Testis (tissue), 2 donors: ENCODE results near the gene AGBL4.

ENCODE experiments used
- POLR2A ChIP-seq: fragments of 450-650 bp; IDR thresholded peaks from one replicate; pipeline ENCODE4 v1.6.1; 2017; ENCODE audit warnings: antibody characterized with exemption, mild to moderate bottlenecking, moderate library complexity
- TF ChIP-seq, protein P1 (sequence below), 3 experiments: fragments of 450-650 bp in 2 of 3; fragments of 200-600 bp in 1 of 3; sonication (generic) in 1 of 3; IDR thresholded peaks; one replicate each; pipeline ENCODE4 v1.5.1; 2016 to 2019; ENCODE audit warnings: antibody characterized with exemption in 3 of 3, mild to moderate bottlenecking in 2 of 3, moderate library complexity in 1 of 3

DNA sequence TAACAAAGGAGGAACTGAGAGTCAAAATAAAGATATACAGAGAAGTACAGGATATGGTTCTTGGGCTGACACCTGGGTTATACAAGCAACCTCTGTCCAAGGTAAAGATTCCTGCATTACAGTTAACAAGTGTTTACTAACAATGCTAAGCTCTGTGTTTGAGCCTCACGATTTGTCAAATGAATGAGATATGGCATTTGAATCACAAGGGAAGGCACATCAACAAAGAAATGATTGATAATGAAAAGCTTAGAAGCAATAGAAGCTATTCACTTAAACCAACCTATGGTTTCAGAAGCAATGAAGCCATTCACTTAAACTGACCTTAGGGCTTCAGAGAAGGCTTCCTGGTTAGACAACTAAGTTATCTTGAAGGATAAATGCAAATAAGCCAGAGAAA, 199.5 kb downstream of the AGBL4 start:
- TF ChIP-seq, protein P1, sequence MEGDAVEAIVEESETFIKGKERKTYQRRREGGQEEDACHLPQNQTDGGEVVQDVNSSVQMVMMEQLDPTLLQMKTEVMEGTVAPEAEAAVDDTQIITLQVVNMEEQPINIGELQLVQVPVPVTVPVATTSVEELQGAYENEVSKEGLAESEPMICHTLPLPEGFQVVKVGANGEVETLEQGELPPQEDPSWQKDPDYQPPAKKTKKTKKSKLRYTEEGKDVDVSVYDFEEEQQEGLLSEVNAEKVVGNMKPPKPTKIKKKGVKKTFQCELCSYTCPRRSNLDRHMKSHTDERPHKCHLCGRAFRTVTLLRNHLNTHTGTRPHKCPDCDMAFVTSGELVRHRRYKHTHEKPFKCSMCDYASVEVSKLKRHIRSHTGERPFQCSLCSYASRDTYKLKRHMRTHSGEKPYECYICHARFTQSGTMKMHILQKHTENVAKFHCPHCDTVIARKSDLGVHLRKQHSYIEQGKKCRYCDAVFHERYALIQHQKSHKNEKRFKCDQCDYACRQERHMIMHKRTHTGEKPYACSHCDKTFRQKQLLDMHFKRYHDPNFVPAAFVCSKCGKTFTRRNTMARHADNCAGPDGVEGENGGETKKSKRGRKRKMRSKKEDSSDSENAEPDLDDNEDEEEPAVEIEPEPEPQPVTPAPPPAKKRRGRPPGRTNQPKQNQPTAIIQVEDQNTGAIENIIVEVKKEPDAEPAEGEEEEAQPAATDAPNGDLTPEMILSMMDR (IDR thresholded peaks at IDR 0.05), result no peak
- no peak for TF ChIP-seq POLR2A
